Measurements from ENCODE around the gene ATE1. TPM values are rescaled to one million over a fixed set of nuclear protein-coding genes. Genes with fewer than 3 reads are reported as not detected.

ATE1 gene
- total and polyA plus RNA-seq, 4 donors: 4.2 to 47.8 (median 13.2) TPM

DNA sequence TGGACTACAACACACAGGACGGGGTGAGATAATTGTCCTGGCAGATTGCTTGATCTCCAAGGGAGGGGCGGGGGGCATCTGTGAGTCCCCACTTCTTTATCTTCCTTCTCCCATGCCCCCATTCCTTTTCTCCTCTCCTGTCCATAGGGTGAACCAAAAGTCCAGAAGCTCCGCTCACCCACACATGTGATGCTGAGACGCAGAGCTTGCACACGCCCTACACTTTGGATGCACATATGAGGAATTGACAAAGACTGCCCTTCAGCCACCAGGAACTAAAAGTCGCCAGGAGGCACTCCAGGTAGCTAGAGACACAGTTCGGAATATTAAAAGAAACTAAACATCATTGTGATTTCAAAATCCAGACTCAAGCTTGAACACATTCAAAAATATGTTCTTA lies 216.9 kb downstream of the ATE1 start:
- peaks cover 0 to 7% (median 0%) of the 10 kb centered on the region in 4 donors for H3K9me3 ChIP-seq (ENCODE audit: control insufficient read depth in 4 of 4, insufficient read depth in 3 of 4, low read length in 3 of 4)
- no peak overlapping the region for H3K9ac ChIP-seq (ENCODE audit: insufficient read depth in 1 of 2, low read length in 2 of 2)
- H3K27me3 ChIP-seq (ENCODE audit: control insufficient read depth in 3 of 3, insufficient read depth in 3 of 3, low read length in 2 of 3): peaks cover 0 to 3% (median 0%) of the 10 kb centered on the region in 3 donors
- no peaks in the 10 kb centered on the region for H3K36me3 ChIP-seq (ENCODE audit: control insufficient read depth in 4 of 4, insufficient read depth in 4 of 4, low read length in 4 of 4)
- no peak overlapping the region for H3K27ac ChIP-seq (ENCODE audit: low read depth in 1 of 2, low read length in 1 of 2)
- DNase-seq (no peak), ATAC-seq (ENCODE audit: insufficient read depth, low FRiP score) (no peak)
- no peaks in the 10 kb centered on the region for H3K4me1 ChIP-seq (ENCODE audit: control insufficient read depth in 5 of 5, insufficient read depth in 5 of 5, low read length in 5 of 5)
- TF ChIP-seq, protein P1, sequence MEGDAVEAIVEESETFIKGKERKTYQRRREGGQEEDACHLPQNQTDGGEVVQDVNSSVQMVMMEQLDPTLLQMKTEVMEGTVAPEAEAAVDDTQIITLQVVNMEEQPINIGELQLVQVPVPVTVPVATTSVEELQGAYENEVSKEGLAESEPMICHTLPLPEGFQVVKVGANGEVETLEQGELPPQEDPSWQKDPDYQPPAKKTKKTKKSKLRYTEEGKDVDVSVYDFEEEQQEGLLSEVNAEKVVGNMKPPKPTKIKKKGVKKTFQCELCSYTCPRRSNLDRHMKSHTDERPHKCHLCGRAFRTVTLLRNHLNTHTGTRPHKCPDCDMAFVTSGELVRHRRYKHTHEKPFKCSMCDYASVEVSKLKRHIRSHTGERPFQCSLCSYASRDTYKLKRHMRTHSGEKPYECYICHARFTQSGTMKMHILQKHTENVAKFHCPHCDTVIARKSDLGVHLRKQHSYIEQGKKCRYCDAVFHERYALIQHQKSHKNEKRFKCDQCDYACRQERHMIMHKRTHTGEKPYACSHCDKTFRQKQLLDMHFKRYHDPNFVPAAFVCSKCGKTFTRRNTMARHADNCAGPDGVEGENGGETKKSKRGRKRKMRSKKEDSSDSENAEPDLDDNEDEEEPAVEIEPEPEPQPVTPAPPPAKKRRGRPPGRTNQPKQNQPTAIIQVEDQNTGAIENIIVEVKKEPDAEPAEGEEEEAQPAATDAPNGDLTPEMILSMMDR (IDR thresholded peaks at IDR 0.05; ENCODE audit: control extremely low read depth, extremely low read depth): no peak
- no peak overlapping the region for H3K4me3 ChIP-seq
- WGBS, 2 donors: 78 to 82% methylated on average over 7 of the region's 7 CpGs

- H3K9me3 ChIP-seq (ENCODE audit: control insufficient read depth in 4 of 4, insufficient read depth in 3 of 4, low read length in 3 of 4): peaks cover 0 to 8% (median 0%) of the 10 kb centered on the region in 4 donors
- DNase-seq (no peak), ATAC-seq (ENCODE audit: insufficient read depth, low FRiP score) (no peak)
- TF ChIP-seq, protein P1 (IDR thresholded peaks at IDR 0.05; ENCODE audit: control extremely low read depth, extremely low read depth): no peak
- H3K4me1 ChIP-seq (ENCODE audit: control insufficient read depth in 5 of 5, insufficient read depth in 5 of 5, low read length in 5 of 5): no peaks in the 10 kb centered on the region
- 52 to 61% methylated on average over 9 of the region's 9 CpGs for WGBS, 2 donors
- peak overlapping the region in 1 of 2 donors; percentile 17 for H3K27ac ChIP-seq (ENCODE audit: low read depth in 1 of 2, low read length in 1 of 2)
- no peak overlapping the region for H3K9ac ChIP-seq (ENCODE audit: insufficient read depth in 1 of 2, low read length in 2 of 2)
- H3K4me3 ChIP-seq: no peak overlapping the region
- H3K36me3 ChIP-seq (ENCODE audit: control insufficient read depth in 4 of 4, insufficient read depth in 4 of 4, low read length in 4 of 4): no peaks in the 10 kb centered on the region
- peaks cover 0 to 3% (median 0%) of the 10 kb centered on the region in 3 donors for H3K27me3 ChIP-seq (ENCODE audit: control insufficient read depth in 3 of 3, insufficient read depth in 3 of 3, low read length in 2 of 3)
These were observed 217.6 kb downstream of the ATE1 start for GRCh38 chr10:121710207-121710606.

- H3K4me3 ChIP-seq: no peak overlapping the region
- WGBS, 2 donors: 65 to 71% methylated on average over 9 of the region's 9 CpGs
- no peaks in the 10 kb centered on the region for H3K36me3 ChIP-seq (ENCODE audit: control insufficient read depth in 4 of 4, insufficient read depth in 4 of 4, low read length in 4 of 4)
- peaks cover 0 to 3% (median 0%) of the 10 kb centered on the region in 3 donors for H3K27me3 ChIP-seq (ENCODE audit: control insufficient read depth in 3 of 3, insufficient read depth in 3 of 3, low read length in 2 of 3)
- no peak for DNase-seq
- TF ChIP-seq, protein P1 (IDR thresholded peaks at IDR 0.05; ENCODE audit: control extremely low read depth, extremely low read depth): no peak
- no peaks in the 10 kb centered on the region for H3K4me1 ChIP-seq (ENCODE audit: control insufficient read depth in 5 of 5, insufficient read depth in 5 of 5, low read length in 5 of 5)
- no peak overlapping the region for H3K27ac ChIP-seq (ENCODE audit: low read depth in 1 of 2, low read length in 1 of 2)
- no peak for ATAC-seq (ENCODE audit: insufficient read depth, low FRiP score)
- H3K9ac ChIP-seq (ENCODE audit: insufficient read depth in 1 of 2, low read length in 2 of 2): no peak overlapping the region
- peaks cover 0 to 8% (median 0%) of the 10 kb centered on the region in 4 donors for H3K9me3 ChIP-seq (ENCODE audit: control insufficient read depth in 4 of 4, insufficient read depth in 3 of 4, low read length in 3 of 4)
These were observed 218.2 kb downstream of the ATE1 start for GRCh38 chr10:121709675-121710073.
